GM18951 (cell line): Measurements from ENCODE around the gene PLAAT1.

ENCODE experiments used
- POLR2A ChIP-seq: IDR thresholded peaks from 4 replicates; pipeline ENCODE4 v1.6.1; 2011; ENCODE audit warnings: mild to moderate bottlenecking; ENCODE audit not compliant: insufficient read length, insufficient read depth; ENCODE audit errors: extremely low read depth
- in situ Hi-C: fragments of 300-500 bp; cut with MboI; formaldehyde crosslinking; loops from one replicate; pipeline ENCODE4 v1.12.0; 2022; ENCODE audit warnings: low sequenced_read_pairs, mixed read lengths, inconsistent platforms; ENCODE audit not compliant: unreplicated experiment

Gene PLAAT1

DNA sequence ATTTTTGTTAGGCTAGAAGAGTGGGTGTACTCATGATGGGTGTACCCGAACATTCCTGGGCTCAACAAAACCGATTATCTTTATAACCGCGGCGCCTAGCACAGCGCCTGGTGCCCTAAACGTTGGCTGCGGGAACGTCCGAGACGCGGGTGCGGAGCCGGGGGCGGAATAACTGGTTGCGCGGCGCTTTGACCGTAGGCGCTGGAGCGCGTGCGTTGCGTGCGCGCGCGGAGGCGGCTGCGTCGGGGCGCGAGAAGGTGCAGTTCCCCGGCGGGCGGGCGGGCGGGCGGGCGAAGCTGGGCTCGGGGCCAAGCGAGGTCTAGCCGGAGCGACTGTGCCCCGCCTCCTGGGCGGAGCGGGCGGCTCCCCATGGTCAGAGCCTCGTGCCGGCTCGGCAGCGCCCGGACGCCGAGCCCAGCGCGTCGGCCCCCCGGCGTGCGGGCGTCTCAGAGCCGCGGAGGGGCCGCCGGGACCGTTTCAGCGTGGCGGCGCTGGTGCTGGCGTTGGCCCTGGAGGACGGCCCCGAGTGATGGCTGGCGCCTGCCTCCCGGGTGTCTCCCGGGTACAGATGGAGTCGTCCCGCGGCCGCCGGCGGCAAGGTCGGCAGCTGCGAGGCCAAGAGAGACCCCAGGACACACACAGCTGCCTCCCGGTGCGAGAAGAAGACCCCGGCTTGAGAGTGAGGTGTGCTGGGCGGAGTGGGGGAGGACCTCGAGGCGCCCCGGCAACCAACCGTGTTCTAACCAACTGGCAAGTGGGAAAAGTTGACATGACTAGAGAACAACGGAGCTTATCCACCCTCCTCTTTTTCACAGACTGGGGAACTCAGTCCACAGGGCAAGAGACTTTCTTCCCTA lies at the start of gene PLAAT1:
TSS of gene PLAAT1 (plus strand) at position 373 of the 857 bp plus-strand sequence. CDS start 14,429 bp downstream, outside the sequence.
- in situ Hi-C loops, result no loop called here
- TF ChIP-seq POLR2A, result no peak

GRCh38 chr3:193194371-193194770 lies 46.7 kb upstream of the PLAAT1 start:
- TF ChIP-seq POLR2A, result no peak
- in situ Hi-C loops, result no loop called here

- TF ChIP-seq POLR2A, result no peak
- in situ Hi-C loops, result no loop called here
These were observed 44.3 kb upstream of the PLAAT1 start for GRCh38 chr3:193196746-193197145.

DNA sequence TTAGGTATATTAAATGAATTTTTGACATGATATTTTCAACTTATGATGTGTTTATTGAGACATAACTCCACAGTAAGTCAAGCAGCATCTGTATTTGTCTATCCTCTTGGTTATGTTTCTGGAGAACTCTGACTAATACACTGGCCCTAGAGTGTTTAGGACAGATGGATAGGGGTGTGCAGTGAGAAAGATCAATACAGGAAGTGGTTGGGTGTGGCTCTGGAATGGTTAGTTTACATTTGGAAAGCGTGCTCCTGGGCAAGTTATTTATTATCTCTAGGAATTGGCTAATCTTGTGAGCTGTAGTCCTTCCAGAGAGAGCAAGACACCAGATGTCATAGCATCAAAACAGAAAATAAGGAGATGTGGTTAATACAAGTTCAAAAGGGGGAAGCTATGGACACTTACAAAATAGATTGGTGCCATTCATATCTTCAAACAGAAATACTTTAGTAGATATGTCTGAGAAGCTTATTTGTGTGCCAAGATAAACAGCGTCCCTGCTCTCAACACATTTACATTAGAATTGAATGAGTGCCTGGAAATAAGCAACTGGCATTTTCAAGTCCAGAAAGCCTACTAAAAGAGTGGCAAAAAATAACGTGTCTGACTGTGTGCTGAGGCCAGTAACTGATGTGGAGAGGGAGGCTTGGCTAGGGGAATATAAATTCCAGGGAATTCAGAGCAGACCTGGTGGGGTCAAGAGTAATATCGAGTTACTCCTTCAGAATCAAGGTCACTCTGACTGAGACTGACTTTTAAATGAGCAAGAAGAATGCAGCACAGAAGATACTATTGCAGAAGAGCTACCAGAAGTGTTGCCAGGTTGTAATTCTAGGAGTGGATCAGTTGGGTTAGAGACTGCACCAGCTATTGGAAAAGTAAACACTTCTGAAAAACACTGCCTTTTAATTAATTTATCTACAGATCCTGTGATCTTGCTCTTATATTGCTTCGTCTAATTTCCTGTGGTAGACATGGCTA lies 33.4 kb upstream of the PLAAT1 start:
- no peak for TF ChIP-seq POLR2A
- in situ Hi-C loops, result no loop called here

GRCh38 chr3:193210618-193211017 lies 30.4 kb upstream of the PLAAT1 start:
- in situ Hi-C loops, result no loop called here
- no peak for TF ChIP-seq POLR2A

- in situ Hi-C loops, result no loop called here
- TF ChIP-seq POLR2A, result no peak
These were observed 29.8 kb upstream of the PLAAT1 start for GRCh38 chr3:193211173-193211572.

GRCh38 chr3:193211984-193212383 lies 29.0 kb upstream of the PLAAT1 start:
- no peak for TF ChIP-seq POLR2A
- in situ Hi-C loops, result no loop called here

GRCh38 chr3:193212844-193213243 lies 28.2 kb upstream of the PLAAT1 start:
- in situ Hi-C loops, result no loop called here
- TF ChIP-seq POLR2A, result no peak

- in situ Hi-C loops, result no loop called here
- no peak for TF ChIP-seq POLR2A
These were observed 26.6 kb upstream of the PLAAT1 start for GRCh38 chr3:193214445-193214844.

DNA sequence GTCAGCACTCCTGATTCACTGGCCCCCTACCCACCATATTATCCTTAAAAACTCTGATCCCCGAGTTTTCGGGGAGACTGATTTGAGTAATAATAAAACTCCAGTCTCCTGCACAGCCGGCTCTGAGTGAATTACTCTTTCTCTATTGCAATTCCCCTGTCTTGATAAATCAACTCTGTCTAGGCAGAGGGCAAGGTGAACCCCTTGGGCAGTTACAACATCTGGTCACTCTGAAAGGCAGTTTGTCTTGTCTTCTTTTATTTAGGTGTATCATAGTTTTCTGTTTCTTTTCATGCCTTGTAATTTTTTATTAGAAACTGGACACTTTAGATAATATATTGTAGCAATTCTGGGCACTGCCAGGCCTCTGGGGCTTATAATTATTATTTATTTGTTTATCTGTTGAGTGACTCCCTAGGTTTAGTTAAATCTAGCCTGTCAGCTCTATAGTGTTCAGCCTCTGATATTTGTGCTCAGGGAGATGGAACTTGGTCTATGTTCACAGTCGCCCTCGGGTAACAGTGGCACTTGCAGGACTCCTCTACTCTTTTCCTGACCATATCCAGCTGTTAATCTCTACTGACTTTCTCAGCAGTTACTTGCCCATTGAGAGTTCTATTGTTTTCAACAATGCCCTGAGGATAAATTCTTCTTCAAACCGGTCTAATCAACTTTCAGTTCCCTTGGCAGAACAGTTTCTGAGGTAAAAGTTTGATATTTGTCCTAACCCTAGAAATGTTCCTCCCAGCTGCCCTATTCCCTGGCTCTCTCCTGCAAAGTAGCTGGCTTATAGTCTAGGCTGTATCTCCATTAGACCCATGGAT lies 15.5 kb upstream of the PLAAT1 start:
- in situ Hi-C loops, result no loop called here
- TF ChIP-seq POLR2A, result no peak

DNA sequence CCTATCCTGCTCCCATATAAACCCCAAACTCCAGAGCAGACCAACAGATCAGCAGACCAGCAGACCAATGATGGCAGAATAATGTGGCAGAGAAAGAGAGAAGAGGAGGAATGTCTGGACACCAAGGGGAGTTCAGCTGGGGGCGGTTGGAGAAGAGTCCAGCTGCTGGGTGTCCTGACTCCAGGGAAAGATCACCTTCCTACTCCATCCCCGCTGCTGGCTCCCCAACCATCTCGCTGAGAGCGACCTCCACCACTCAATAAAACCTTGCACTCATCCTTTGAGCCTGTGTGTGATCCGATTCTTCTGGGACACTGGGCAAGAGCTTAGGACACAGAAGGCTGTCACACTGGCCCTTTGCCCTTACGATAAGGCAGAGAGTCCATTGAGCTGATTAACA lies 12.8 kb upstream of the PLAAT1 start:
- no peak for TF ChIP-seq POLR2A

GRCh38 chr3:193229851-193230420 lies 11.1 kb upstream of the PLAAT1 start:
- in situ Hi-C loops, result no loop called here
- no peak for TF ChIP-seq POLR2A

More for the DNA sequence above, 12.8 kb upstream of the PLAAT1 start:
- in situ Hi-C loops, result no loop called here

DNA sequence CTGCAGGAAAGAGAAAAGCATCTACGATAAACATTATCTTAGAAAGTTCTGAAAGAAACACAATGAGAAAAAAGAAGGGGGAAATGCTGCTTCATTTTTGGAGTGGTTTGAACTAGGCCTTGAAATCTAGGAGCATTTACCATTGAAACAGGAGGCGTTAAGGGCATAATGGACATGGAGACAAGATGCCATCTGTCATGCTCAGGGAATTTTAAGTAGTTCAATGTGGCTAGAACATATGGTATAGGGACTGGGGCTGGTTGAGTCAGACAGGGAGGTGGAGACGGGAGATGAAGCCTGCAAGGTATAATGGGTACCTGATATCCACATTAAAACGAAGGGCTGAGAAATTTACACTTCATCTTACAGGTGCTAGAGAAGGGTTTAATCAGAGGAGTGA lies 10.4 kb upstream of the PLAAT1 start:
- in situ Hi-C loops, result no loop called here
- TF ChIP-seq POLR2A, result no peak

- in situ Hi-C loops, result no loop called here
- TF ChIP-seq POLR2A, result no peak
These were observed 9.8 kb upstream of the PLAAT1 start for GRCh38 chr3:193231201-193231600.
